Stimulated activated CD4-positive, alpha-beta T cell treated with anti-CD3 and anti-CD28 coated beads, Interleukin-4, amount 100 ng/mL, for 1 hour (primary cell): ENCODE data around the gene KCND3.
A peak's percentile ranks its signal among the peaks of the same experiment; 100 is the strongest.

Source experiments
- DNase-seq: peaks from one replicate; pipeline ENCODE4 v3.0.0-alpha.2; 2020

Gene KCND3

DNA sequence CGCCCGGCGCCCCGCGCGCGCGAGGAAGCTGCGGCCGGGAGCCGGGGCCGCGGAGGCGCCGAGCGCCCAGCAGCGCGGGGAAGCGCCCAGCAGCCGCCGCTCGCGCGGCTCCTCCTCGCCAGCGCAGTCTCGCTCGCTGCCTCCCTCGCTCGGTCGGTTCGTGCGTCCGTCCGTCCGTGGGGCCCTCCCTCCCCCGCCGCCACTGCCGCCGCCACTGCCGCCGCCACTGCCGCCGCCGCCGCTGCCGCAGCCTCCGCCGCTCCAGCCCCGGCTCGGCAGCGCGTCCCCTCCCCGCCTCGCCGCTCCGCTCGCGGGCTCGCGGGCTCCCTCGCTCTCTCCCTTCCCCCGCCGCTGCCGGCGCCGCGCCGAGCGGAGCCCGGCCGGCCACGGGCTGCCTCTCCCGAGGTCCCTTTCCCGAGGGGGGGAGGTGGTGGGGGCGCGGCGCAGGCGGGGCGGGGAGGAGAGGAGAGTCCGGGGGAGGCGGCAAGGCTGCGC is at the start of gene KCND3:
KCND3 (minus strand) TSS at position 138 of the 495 bp plus-strand sequence.
- peak; percentile 7 for DNase-seq

DNA sequence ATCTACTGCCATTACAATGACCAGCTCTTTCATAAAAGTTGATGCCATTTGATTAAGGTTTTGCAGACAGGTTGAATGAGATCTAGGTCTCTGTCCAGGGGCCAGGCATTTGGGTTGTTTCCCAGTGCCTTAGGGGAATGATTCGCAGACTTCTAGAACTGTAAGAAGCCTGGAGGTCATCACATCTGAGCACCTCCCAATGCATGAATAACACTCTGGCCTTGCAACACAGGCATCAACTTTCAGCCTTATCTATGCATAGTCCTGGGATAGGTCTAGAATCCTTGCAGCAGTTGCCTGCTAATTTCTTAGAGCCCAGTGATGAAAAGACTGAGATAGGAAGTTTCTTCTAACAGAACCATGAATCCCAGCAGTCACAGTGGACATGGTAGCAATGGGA is 44.8 kb upstream of the KCND3 start:
- no peak for DNase-seq

DNA sequence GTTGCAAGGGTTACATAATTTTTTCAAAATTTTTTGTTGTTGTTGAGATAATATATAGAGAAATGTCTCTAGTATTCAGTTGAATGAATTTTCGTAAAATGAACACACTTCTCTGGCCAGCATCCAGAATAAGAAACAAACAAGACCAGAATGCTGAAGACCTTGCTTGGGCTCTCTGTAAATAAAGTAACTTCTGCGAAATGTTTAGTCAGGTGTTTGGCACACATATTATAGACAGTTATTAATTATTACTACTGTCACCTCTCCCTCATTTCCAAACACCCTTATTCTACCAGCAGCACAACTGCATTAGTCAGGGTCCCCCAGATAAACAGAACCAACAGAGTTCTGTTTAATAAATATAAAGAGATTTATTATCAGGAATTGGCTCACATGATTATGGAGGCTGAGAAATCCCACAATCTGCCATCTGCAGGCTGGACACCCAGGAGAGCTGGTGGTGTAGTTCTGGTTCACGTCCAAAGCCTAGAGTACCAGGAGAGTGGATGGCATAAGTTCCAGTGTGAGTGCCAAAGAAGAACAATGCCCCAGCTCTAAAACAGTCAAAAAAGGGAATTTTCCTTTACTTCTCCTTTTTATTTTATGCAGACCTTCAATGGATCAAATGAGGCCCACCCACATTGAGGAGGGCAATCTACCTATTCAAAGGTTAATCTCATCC is 44.1 kb upstream of the KCND3 start:
- DNase-seq, result no peak

DNA sequence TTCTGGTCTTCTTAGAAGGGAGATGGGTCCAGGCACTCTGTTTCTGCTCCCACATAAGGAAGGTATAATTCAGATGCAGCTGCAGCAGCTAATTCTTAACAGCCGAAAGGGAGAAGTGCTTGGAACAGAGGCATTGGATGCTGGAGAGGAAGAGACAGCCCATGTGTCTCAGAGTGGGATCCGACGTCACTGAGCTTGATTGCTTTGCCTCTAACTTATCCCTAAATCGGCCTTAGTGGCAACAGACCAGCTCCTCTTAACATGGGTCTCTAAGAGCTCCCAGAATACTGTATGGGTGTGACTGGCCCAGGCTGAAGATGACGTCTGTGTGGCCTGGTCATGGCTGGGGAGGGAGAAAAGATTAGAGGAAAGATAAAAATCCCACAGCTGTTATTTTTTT is 40.7 kb upstream of the KCND3 start:
- DNase-seq, result no peak

DNA sequence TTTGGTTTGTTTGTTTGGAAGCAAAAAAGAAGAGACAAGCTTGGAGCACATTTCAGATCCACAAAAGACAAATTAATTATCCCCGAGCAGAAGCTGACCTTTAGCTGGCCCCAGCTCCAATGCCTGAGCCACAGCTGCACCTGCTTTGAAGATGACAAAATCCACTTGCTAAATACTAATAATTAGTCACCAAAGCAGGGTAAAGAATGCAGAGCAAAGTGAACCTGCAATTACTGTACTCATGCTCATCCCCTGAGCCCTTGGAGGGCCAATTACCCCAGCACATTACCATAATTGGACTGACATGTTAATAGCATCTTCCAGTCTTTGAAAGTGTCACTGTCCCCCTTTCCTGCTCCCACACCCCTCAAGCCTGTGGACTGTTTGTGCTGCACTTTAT is 38.2 kb upstream of the KCND3 start:
- DNase-seq, result no peak

DNA sequence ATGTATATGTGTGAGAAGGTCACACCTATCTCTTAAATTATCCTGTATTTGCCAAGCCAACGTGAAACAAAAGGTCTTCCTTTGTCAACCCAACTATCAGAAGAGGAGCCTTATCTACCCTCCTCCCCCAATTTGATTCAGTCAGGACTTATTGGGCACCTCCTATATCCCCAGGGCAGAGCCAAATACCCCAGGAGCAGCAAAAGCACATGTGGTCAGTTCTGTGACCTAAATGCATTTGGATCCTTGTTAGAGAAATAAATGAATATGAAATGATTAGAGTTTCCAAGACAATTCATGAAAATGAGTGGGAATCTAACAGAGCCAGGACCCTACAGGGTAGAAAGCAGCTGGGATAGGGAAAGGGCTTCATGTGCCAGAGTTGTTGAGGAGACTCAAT is 37.0 kb upstream of the KCND3 start:
- DNase-seq, result no peak

DNA sequence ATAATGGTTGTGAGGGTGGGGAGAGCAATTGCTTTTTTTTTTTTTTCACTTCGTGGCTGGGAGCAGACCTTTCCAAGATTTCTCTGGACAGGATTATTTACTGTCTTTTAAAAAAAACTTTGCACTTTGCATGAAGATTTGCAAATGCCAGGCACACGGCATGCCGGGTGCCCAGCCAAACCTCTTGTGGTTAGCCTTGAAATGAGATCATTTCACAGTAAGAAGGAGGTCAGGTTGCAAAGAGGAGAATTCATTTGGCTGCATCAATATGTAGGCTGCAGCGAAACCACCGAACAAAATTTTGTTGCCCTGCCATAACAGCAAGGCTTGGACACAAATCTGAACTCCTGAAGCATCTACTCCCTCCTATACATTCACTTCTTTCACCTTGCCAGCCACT is 36.5 kb upstream of the KCND3 start:
- no peak for DNase-seq

DNA sequence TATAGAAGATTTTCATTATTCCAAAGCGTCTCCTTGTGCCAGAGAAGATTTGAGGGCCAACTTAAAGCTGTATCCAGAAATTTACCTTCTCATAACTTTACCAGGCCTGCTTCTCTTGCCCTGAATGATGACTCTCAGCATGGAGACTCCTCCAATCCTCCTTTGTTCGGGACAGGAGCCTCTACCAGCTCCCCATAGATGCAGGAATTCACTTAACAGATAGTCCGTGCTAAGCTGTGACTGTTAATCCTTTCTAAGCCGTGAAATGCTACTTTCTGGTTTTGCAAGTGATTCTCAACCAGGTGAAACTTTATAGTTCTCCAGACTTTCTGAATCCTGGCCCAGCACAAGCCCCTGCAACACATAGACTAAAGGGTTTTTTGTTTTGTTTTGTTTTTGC is 31.8 kb upstream of the KCND3 start:
- no peak for DNase-seq

DNA sequence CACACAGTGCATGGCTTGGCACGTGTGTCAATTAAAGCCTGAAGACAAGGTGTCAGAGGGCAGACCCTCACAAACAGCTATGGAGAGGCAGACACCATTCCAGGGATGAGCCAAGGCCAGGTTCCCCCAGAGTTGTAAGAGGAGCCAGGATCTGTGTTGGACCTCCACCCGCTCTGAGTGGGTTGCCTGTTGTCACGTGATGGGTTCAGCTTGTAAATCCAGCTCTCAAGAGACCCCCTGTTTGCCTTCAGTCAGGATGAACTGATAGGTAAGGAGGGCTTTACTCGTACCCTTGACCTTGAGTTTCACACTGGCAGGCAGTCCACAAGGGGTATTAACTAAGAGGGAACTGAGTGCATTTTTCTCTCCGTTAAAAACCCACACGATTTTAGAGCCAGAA is 27.7 kb upstream of the KCND3 start:
- DNase-seq, result no peak

DNA sequence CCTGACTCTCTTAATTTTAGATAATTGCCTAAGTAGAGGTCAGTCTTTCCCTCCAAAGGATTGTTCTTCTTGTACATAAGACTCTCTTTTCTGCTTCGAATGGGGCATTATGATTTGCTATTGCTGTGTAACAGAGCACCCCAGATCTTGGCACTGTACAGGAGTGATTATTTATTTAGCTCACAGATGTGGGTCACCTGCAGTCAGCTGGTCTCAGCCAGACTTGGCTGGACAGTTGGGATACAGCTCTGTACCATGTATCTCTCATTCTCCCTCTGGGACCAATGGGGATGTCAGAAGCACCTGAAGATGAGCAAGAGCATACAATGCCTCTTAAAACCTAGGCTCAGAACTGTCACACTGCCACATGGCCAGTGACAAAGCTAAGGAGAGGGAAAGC is 23.4 kb upstream of the KCND3 start:
- no peak for DNase-seq

DNA sequence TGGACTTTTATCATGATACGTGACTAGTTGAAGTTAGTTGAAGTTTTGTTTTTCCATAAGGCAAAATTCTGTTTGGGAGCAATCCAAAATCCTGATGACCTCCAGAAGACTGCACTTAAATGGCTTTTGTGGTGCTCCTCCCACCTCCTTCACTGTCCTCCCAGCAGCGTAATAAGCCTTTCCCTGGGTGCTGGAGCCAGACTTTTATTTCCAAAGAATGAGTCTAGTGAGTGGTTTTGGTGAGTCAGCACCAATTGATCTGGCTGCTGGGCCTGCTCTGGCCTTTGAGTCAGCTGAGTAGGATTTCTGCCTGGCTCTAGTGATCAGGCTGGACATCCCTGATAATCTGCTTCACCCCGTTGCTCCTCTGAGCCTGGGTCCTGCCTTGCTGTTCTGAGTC is 21.7 kb upstream of the KCND3 start:
- no peak for DNase-seq

DNA sequence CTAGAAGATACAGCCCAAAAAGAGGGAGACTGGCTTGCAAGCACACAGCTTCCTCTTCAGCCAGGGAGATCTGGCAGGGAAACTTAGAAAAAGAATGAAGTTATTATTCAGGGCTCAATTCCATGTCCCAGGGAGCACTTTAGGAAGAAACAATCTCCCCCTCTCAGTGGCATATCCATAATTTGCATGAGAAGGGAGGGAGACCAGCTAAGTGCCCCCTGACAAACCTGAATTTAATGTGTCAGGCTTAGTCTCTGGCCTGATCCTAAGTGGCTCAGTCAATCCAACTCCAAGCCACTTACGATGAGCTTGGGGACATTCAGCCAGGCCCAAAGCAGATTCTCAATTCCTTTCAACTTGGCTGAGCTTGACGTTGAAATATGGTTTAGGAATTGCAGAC is 17.7 kb upstream of the KCND3 start:
- DNase-seq, result no peak

DNA sequence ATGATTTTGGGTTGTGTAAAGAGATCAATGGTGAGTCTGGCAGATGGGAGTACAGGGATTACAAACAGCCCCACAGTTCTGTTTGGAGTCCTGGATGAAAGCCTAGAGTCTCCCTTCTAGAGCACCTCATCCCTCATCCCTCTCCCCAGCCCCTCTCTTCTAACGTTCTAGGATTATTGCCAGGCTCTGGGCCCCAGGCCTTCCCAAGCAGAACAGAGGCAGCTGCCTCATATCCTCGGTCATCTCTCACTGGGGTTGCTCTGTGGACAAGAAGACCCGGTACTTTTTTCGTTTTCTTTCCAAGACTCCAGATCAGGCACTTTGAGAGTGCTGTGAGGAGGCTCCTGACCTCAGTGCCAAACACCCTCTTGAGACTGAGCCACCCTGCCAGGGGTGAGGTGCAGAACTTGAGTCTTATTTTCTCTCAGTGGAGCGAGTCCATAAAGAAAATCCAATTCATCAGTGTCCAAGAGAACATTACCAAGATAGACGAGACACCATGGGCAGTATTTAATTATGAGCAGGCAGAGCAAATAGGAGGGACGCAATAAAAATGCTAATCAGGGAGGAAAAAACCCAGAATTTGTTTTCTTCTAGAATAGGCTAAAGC is 17.1 kb upstream of the KCND3 start:
- no peak for DNase-seq

DNA sequence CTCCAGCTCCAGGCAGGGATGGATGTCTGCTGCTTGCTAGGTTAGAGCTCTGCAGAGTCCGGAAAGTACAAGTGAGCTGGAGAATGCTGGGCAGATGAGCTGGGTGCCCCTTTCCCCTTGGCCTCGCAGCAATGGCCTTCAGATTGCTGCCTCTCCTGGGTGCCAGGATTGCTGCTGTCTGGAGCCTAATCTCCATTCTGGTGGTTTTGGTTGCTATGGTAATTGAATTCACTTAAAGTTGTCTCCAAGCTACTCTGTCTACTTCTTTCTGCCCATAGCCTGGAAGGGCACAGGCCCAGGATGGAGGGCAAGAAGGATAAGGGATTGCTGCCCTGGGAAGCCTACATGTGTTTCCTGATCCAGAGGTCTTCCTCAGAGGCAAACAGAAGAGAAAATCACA is 14.6 kb upstream of the KCND3 start:
- DNase-seq, result no peak

DNA sequence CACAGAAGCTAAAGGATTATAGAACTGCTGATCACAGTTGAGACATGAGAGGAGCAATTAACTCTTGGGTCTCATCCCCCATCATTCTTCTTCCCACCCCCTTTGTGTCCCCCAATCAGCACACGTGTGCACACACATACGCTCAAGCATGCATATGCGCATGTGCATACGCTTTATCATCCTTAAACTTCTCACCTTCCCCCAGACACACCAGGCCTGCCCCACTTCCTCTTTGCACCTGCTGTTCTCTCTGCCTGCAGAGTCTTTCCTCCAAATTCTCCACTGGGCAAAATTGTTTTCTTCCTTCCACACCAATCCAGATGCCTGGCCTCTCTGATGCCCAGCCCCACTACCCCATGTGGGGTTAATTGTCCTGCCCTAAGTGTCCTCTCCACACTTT is 13.0 kb upstream of the KCND3 start:
- DNase-seq, result no peak

DNA sequence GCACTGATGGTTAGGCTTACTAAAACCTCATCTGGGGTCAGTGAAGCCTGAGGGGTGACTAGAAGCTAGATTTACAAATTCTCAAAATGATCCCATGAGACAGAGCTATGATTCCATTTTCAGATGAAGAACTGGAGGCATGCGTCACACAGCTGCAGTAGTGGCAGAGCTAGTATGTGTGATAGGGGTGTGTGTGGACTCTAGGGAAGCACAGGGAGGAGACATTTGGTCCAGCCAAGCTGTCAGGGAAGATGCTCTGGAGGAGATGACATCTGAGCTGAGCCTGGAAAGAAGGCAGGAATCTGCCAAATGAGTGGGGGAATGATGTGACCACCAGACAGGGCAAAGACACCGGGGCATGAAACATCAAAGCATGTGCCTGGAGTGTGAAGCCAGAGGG is 12.0 kb upstream of the KCND3 start:
- no peak for DNase-seq

DNA sequence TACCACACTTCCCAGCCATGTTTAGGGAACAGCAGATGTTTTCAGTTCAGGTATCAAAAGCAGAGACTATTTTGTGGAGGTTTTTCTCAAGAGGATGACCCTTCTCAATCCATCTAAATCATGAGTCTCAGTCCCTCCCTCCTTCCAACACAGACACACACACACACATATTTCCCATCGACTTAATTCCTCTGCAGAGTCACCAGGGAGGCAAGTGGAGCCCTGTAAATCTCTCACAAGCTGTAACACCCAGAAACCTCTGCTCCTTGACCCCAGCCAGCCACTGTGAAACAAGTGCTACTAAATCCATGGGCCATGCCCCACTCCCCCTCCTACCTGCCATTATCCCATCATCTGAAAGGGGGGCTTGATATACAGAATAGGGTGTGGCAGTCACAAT is 10.6 kb upstream of the KCND3 start:
- DNase-seq, result no peak

DNA sequence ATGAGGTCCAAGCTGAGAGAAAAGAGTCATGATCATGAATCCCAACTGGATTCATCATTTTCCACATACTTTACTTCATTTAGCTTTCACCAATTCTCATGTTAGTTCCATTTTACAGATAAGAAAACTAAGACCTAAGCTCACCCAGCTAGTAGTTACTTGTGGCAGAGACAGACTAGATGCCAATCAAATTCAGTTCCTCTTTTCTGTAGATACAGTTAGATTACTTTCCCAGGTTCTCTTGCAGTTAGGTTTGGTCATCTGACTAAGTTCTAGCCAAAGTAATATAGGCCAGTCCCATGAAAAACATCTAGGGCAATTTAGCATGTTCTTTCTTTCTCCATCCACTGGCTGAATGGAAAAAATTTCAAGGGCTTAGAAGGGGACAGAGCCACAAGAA is 8.9 kb upstream of the KCND3 start:
- no peak for DNase-seq

DNA sequence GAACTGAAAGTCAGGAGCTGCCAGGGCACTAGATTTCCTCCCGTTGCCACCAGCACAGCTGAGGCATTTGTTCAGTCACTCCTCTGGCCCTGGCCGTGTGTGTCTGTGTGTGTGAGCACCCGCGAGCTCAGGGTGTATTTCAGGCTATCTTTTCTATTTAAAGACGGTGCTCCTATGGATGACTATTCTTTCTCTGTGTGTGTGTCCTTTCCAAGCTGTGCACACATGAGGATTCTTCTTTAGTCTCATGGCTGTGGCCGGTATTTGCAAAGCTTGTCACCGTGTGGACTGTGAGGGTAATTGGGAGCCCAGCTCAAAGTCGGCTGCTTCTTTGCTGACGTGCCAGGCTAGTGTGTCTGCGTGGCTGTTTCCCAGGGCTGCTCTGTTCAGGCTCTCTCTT is 3.0 kb upstream of the KCND3 start:
- no peak for DNase-seq

DNA sequence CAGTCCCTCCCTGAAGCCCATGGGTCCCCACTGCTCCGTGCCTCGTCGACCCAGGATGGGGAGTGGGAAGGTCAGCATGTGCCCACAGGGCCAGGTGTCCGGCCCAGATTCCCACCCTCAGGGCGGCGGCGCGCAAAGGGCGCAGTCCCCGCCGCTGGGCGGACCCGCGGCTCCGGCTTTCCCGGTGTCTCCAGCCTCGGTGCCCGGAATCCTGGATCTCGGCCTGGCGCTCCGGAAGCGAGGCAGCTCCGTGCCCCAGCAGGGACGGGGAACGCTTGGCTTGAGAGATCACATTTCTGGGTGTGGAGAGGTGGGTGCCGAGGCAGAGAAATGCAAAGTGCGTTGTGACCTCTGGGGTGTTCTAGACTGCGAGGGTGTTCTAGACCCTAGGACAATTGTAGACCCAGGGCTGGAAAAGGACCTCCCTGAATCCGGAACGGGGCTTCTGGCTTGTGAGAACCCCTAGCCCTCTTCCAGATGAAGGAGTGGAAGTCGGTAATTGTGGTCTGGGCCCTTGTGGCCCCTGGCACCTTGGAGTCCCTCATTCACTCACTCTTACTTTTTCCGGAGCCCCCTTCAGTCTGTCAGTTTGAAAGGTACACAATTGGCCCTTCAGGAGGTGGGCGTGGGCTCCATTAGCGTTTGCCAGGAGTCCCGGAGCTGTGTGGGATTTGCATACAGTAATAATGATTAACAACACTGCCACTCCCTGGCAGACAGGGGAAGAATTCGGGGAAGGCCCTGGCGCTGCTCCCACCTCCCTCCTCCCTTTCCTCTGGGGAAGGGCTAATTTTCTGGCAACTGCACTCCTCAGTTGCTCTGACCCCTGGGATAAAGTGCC is 1.6 kb upstream of the KCND3 start:
- no peak for DNase-seq

DNA sequence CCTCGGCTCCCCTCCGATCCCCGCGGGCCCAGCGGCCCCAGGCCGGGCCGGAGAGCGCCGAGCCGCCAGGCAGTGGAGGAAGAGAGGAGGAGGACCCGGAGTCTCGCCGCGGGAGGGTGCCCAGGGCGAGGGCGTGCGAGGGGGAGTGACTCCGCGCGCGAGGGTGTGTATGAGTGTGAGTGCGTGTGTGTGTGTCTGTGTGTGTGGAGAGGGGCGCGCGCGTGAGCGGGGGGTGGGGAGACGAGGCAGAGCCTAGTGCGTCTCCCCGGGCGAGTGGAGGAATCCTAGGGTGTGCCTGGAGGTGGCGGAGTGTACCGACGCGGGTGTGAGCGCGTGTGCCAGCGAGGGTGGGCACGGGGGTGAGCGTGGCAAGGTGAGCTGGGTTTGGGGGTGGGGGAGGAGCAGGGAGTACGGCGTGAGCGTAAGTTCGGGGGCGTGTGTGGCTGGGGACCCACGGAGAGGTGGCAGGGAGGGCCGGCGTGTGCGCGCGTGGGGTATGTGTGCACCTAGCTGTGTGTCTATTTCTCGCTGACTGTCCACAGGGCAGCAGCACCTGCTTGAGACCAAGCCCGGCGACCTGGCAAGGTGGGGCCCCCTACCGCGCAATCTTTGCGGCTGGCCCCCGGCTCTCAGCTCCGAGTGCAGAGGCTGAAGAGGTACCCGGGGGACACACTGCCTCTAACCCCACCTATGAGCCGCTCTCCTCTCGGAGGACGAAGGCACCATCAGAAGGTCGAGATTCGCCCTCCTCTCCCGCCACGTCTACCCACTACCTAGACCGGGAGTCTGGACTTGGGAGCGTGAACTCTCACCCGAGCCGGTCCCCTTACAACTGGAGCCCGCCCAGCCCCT is 784 bp upstream of the KCND3 start:
- no peak for DNase-seq

DNA sequence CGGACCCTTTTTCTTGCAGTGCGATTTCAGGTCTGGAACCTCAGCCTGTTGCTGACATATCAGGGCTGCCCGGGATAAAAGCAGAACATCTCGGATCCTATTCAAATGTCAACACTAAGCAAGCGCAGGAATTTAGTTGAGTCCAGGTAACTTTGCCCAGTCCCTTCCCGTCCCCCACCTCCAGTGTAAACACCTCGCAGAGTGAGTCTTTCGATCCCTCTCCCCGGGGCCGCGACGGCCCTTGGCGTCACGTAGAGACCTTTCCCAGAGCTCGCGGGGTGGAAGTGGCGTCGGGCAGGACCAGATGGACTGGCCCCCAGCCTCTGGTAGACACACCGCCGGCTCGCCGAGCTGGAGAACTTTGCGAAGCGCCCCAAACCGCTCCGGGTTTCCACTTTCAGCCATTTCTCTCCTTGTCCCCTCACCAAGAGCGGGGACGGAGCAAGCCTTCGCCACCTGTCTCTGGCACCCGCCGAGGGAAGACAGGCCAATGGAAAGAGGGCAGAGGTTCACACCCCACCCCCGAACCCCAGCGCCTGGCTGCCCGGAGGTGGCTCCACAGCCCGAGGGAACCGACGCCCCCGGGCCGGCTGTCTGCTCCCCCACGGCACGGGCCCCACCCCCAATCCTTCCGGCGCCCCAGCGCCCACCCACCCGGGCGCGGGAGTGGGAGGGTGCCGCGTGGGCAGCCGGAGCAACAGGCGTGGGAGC is 570 bp downstream of the KCND3 start:
- DNase-seq, result no peak

DNA sequence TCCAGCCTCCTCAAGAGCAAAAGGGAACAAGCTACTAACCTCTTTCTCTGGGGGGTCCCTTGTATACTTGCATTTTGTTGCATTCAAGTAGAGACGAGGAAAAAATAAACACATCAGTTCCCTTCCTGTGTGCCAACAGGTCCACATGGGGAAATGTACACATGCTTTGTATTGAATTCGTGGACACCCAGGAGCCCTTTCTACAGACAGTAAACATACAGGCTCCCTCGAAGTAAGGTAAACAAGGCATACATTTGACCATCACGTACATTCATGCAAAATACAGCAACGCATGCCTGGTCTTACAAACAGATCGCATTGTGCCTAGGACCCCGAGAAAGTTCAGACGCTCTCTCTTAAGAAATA is 1.1 kb downstream of the KCND3 start:
- no peak for DNase-seq
